ENCODE results near the gene PSPN.
A peak's percentile ranks its signal among the peaks of the same experiment; 100 is the strongest.
"Not testable (repeated sequence)": the region's sequence is repeated elsewhere in the genome, so short reads cannot be mapped to it uniquely, and the experiment has no call there.

Gene PSPN

DNA sequence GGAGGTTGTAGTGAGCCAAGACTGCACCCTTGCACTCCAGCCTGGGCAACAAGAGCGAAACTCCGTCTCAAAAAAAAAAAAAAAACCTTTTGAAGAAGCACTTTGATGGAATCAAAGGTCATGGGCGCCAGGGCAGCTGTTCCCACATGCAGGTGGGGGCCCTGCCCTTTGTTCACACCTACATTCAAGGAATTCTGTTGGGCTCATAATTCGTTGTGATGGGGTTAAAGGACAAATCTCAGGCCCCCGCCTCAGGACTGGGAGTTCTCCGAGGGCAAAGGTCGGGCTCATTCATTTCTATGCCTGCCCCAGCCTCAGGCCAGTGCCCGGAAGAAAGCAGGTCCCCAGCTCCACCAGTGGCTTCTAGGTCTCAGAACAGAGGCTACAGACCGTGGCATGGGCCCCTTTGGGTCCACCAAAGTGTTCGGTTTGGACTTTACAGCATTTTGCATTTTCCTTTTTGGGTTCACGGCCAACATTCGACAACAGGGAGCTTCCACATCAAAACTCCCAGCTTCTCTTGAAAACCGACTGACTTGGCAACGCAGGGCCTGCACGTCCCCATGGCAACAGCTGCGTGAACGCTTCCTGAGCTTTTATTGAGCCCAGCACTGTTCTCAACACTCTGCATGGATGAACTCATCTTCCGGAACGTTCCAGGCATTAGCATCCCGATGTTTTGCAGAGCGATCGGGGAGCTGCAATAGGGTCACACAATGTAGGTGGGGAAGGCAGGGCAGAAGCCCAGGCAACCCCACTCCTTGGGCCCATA is 27.3 kb upstream of the PSPN start:
- DNase-seq (ENCODE audit: extremely low read depth, low read depth): no peak
- H3K4me3 ChIP-seq (replicated peaks; ENCODE audit: low read depth, low read length): no peak overlapping the region
- TF ChIP-seq, protein P1, sequence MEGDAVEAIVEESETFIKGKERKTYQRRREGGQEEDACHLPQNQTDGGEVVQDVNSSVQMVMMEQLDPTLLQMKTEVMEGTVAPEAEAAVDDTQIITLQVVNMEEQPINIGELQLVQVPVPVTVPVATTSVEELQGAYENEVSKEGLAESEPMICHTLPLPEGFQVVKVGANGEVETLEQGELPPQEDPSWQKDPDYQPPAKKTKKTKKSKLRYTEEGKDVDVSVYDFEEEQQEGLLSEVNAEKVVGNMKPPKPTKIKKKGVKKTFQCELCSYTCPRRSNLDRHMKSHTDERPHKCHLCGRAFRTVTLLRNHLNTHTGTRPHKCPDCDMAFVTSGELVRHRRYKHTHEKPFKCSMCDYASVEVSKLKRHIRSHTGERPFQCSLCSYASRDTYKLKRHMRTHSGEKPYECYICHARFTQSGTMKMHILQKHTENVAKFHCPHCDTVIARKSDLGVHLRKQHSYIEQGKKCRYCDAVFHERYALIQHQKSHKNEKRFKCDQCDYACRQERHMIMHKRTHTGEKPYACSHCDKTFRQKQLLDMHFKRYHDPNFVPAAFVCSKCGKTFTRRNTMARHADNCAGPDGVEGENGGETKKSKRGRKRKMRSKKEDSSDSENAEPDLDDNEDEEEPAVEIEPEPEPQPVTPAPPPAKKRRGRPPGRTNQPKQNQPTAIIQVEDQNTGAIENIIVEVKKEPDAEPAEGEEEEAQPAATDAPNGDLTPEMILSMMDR (IDR thresholded peaks at IDR 0.05; ENCODE audit: low read depth, low read length, missing control alignments): no peak

DNA sequence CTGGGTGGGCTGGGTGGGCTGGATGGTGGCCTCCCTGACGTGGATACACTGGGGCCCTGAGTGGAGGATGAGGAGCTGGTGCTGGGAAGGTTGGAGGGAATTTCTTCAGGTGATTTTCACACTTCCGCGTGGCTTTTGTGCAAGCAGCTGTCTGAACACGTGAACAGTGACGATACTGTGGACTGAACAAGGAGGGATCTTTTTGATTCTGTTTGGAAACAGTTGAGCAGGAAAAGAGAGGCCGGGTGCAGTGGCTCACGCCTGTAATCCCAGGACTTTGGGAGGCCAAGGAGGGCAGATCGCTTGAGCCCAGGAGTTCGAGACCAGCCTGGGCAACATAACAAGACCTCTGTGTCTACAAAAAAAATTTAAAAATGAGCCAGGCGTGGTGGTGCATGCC is 26.3 kb upstream of the PSPN start:
- no peak for DNase-seq (ENCODE audit: extremely low read depth, low read depth)
- H3K4me3 ChIP-seq (replicated peaks; ENCODE audit: low read depth, low read length): no peak overlapping the region
- TF ChIP-seq, protein P1 (IDR thresholded peaks at IDR 0.05; ENCODE audit: low read depth, low read length, missing control alignments): no peak

DNA sequence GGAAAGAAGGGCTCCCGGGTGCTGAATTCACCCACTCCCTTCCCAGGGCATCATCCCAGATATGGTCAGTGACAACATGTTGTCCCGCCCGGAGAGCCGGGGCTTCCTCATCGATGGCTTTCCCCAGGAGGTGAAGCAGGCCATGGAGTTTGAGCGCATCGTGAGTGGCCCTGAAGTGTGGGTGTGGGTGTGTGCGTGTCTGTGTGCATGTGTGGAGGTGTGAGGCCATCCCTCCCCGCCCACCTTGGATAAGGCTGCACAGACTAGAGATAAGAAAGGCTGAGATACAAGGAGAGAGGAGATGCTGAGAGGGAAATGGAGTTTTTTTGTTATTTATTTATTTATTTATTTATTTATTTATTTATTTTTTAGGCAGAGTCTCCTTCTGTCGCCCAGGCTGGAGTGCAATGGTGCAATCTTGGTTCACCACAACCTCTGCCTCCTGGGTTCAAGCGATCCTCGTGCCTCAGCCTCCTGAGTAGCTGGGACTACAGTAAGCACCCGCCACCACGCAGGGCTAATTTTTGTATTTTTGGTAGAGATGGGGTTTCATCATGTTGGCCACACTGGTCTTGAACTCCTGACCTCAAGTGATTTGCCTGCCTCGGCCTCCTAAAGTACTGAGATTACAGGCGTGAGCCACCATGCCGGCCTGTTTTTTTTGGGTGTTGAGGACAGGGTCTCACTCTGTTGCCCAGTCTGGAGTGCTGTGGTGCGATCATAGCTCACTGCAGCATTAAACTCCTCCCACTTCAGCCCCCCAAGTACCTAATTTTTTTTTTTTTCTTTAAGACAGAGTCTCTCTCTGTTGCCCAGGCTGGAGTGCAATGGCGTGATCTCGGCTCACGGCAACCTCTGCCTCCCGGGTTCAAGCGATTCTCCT is 24.6 kb upstream of the PSPN start:
- H3K4me3 ChIP-seq (replicated peaks; ENCODE audit: low read depth, low read length); DNase-seq (ENCODE audit: extremely low read depth, low read depth): not testable (repeated sequence)

DNA sequence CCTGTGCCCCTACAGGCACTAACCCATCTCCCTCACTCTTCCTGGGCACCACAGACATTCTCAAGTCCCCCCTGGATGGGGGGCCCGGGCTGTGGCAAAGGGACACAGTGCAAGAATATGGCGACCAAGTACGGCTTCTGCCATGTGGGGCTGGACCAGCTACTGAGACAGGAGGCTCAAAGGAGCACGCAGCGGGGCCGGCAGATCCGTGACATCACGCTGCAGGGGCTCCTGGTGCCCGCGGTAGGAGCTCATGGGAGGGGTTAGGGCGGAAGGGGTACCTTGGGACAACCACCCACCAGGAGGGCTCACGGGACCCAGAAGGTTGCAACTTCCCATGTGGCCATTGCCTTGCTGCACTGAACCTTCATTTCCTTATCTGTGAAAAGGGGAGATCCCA is 20.6 kb upstream of the PSPN start:
- no peak overlapping the region for H3K4me3 ChIP-seq (replicated peaks; ENCODE audit: low read depth, low read length)
- DNase-seq (ENCODE audit: extremely low read depth, low read depth): no peak
- TF ChIP-seq, protein P1 (IDR thresholded peaks at IDR 0.05; ENCODE audit: low read depth, low read length, missing control alignments): no peak

DNA sequence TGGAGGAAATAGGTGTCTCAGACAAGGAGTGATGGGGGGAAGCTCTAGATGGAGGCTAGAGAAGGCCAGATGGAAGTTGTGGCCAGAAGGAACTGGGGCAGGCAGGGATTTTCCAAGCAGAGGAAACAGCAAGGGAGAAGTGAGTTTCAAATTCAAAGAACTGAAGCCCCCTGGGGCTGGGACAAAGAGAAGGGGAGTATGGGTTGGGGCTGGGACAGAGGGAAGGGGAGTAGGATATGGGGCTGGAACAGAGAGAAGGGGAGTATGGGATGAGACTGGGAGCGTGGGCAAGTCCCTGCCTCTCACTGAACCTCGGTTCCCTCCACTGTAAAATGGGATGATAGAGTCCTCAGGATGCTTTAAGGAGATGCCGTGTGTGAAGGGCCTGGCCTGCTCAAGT is 19.1 kb upstream of the PSPN start:
- no peak for DNase-seq (ENCODE audit: extremely low read depth, low read depth)
- TF ChIP-seq, protein P1 (IDR thresholded peaks at IDR 0.05; ENCODE audit: low read depth, low read length, missing control alignments): no peak
- H3K4me3 ChIP-seq (replicated peaks; ENCODE audit: low read depth, low read length): no peak overlapping the region

DNA sequence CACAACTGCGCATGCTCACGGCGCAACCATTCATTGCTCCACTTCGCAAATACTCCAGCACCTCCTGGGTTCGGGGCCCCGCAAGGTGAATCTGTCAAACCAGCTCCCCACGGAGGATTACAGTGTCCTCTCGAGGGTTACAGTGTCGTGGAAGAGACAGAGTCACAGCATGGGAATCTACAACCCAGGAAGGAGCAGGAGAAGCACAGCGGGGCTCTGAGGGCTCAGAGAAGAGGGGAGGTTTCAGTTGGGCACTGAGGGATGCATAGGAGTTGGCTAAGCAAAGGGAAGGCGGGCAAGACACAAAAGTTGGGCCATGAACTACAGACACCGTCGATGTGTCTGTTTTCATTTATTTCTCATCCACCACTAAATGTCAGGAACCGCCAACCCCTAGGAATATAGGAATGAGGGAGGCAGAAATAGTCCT is 18.3 kb upstream of the PSPN start:
- TF ChIP-seq, protein P1 (IDR thresholded peaks at IDR 0.05; ENCODE audit: low read depth, low read length, missing control alignments): no peak

More for the DNA sequence above, 18.3 kb upstream of the PSPN start:
- peak overlapping the region; percentile 97 for H3K4me3 ChIP-seq (replicated peaks; ENCODE audit: low read depth, low read length)
- no peak for DNase-seq (ENCODE audit: extremely low read depth, low read depth)
